ENCODE data around the gene MROH9. TPM values are rescaled to one million over a fixed set of nuclear protein-coding genes. Genes with fewer than 3 reads are reported as not detected.

Gene MROH9
- total and polyA plus RNA-seq, 2 of the 4 experiments (the other 2 are of a cell fraction), result not detected

DNA sequence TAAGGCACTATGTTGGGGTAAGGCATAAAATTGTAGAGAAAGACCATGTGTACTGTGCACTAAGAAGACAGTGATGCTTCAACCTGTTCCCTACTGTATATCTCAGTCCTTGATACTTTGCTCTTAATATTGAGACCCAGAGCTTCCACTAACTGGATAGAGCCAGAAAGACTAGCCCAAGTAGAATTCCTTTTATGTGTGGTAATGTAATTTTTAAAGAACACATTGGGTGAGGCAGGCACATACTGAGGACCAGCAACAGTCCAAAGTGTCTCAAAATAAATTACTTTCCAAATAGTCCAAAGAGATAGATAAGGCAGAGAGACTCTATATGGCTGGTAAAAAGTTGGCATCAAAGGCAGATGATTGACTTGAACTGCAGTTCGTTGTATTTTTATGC lies 31.4 kb upstream of the MROH9 start:
- Histone ChIP-seq H3K9me3 (ENCODE audit: control insufficient read depth, insufficient read depth, low read length) (no peaks in the 10 kb centered on the region), H3K9ac (ENCODE audit: low read depth, low read length) (no peak overlapping the region), H3K4ac (ENCODE audit: low read depth, low read length) (no peak overlapping the region), H2BK5ac (ENCODE audit: low read depth, low read length, poor library complexity, severe bottlenecking) (no peak overlapping the region), H2BK120ac (ENCODE audit: low read depth, low read length) (no peak overlapping the region), H4K8ac (ENCODE audit: low read depth in 2 of 2, low read length in 2 of 2) (no peak overlapping the region), H3K79me1 (ENCODE audit: low read depth in 1 of 2, low read length in 2 of 2) (no peaks in the 10 kb centered on the region), H3K27me3 (ENCODE audit: control insufficient read depth, insufficient read depth, low read length) (no peaks in the 10 kb centered on the region), H3K4me3 (ENCODE audit: insufficient read depth, low read depth, low read length) (no peak overlapping the region), H3K18ac (ENCODE audit: low read depth, low read length) (no peak overlapping the region), H4K91ac (ENCODE audit: insufficient read depth, low read depth, low read length) (no peak overlapping the region), H3K27ac (ENCODE audit: insufficient read depth, low read length) (no peak overlapping the region), H4K5ac (ENCODE audit: low read depth, low read length) (no peak overlapping the region), H3K4me2 (ENCODE audit: low read depth, low read length) (no peak overlapping the region), H3K23ac (ENCODE audit: low read depth, low read length) (no peak overlapping the region), H4K20me1 (ENCODE audit: insufficient read depth, low read length) (no peaks in the 10 kb centered on the region), H2AK9ac (replicated peaks; ENCODE audit: low read depth, low read length, poor library complexity) (no peak overlapping the region), H3K36me3 (ENCODE audit: control insufficient read depth, insufficient read depth, low read length) (no peaks in the 10 kb centered on the region), H3K14ac (replicated peaks; ENCODE audit: low read depth, low read length) (no peak overlapping the region), H3K4me1 (ENCODE audit: control insufficient read depth, insufficient read depth, low read length) (no peaks in the 10 kb centered on the region), H2BK15ac (ENCODE audit: low read depth, low read length) (no peak overlapping the region), H2AK5ac (ENCODE audit: low read depth, low read length) (no peak overlapping the region), H3K9me1 (ENCODE audit: insufficient read depth, low read length) (no peaks in the 10 kb centered on the region), H3K56ac (ENCODE audit: extremely low read depth, insufficient read depth, low read length) (no peak overlapping the region), H2BK20ac (ENCODE audit: low read depth, low read length) (no peak overlapping the region), H2AFZ (replicated peaks; ENCODE audit: low read length, poor library complexity) (no peak overlapping the region)
- DNase-seq (no peak), ATAC-seq (ENCODE audit: low read depth) (no peak)
- no CpG with 5 or more reads among the region's 1 CpG for WGBS, 2 experiments (ENCODE audit: extremely low coverage in 2 of 2, insufficient read length in 1 of 2)
- ChIA-PET POLR2A (ENCODE audit: unreplicated experiment) (no interaction called here), CTCF (no interaction called here)
- dilution Hi-C loops (cut with HindIII; ENCODE audit: low sequenced_read_pairs, unreplicated experiment), result no loop called here
- no peak for TF ChIP-seq RFX5 (IDR thresholded peaks at IDR 0.05; ENCODE audit: low read depth, low read length)
- TF ChIP-seq MAZ (IDR thresholded peaks at IDR 0.05; ENCODE audit: borderline replicate concordance, low read depth, low read length), result no peak
- TF ChIP-seq, protein P1, sequence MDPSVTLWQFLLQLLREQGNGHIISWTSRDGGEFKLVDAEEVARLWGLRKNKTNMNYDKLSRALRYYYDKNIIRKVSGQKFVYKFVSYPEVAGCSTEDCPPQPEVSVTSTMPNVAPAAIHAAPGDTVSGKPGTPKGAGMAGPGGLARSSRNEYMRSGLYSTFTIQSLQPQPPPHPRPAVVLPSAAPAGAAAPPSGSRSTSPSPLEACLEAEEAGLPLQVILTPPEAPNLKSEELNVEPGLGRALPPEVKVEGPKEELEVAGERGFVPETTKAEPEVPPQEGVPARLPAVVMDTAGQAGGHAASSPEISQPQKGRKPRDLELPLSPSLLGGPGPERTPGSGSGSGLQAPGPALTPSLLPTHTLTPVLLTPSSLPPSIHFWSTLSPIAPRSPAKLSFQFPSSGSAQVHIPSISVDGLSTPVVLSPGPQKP (IDR thresholded peaks at IDR 0.05; ENCODE audit: borderline replicate concordance, low read depth, low read length), result no peak
- no peak for TF ChIP-seq CHD1 (IDR thresholded peaks at IDR 0.05; ENCODE audit: low read depth, low read length)
- TF ChIP-seq CTCF (conservative IDR thresholded peaks at IDR 0.05; ENCODE audit: low read depth, low read length), result no peak
- TF ChIP-seq RCOR1 (IDR thresholded peaks at IDR 0.05; ENCODE audit: insufficient replicate concordance, low read length), result no peak
- TF ChIP-seq BHLHE40 (IDR thresholded peaks at IDR 0.05; ENCODE audit: low read depth, low read length), result no peak
- intact Hi-C loops (cut with micrococcal nuclease), result no loop called here
- in situ Hi-C loops (cut with MboI; ENCODE audit: low sequenced_read_pairs), result no loop called here
- BruUV-seq (replicated peaks), result no TSS peak

All from IMR-90 (cell line).